Islet precursor cell (in vitro differentiated cells): Measurements from ENCODE around the gene ALKBH1.
"Not testable (repeated sequence)": the region's sequence is repeated elsewhere in the genome, so short reads cannot be mapped to it uniquely, and the experiment has no call there.

Experiments
- DNase-seq: peaks from one replicate; pipeline ENCODE4 v3.0.0-alpha.2; 2018

Gene ALKBH1

GRCh38 chr14:77707724-77708408 is at the start of gene ALKBH1, which contains the start of gene SLIRP:
ALKBH1 (minus strand) TSS chr14:77708023; CDS start chr14:77708004, 19 bp downstream.
SLIRP (plus strand) TSS chr14:77708103; CDS start chr14:77708112, 9 bp downstream.
- DNase-seq = peak; percentile 92

- DNase-seq = no peak
Observed at GRCh38 chr14:77752799-77753516, 45.1 kb upstream of the ALKBH1 start.

GRCh38 chr14:77752266-77752665 is 44.4 kb upstream of the ALKBH1 start:
- no peak for DNase-seq

- not testable (repeated sequence) for DNase-seq
Observed at GRCh38 chr14:77747425-77747824, 39.6 kb upstream of the ALKBH1 start.

GRCh38 chr14:77746064-77746702 is 38.4 kb upstream of the ALKBH1 start:
- DNase-seq = no peak

- no peak for DNase-seq
Observed at GRCh38 chr14:77741438-77741837, 33.6 kb upstream of the ALKBH1 start.

GRCh38 chr14:77738559-77739250 is 30.9 kb upstream of the ALKBH1 start:
- no peak for DNase-seq

- no peak for DNase-seq
Observed at GRCh38 chr14:77730976-77731497, 23.2 kb upstream of the ALKBH1 start.

- no peak for DNase-seq
Observed at GRCh38 chr14:77722301-77722700, 14.5 kb upstream of the ALKBH1 start.

GRCh38 chr14:77721437-77721836 is 13.6 kb upstream of the ALKBH1 start:
- no peak for DNase-seq

GRCh38 chr14:77717608-77718305 is 9.9 kb upstream of the ALKBH1 start:
- no peak for DNase-seq

GRCh38 chr14:77714926-77715325 is 7.1 kb upstream of the ALKBH1 start:
- no peak for DNase-seq

- DNase-seq = no peak
Observed at GRCh38 chr14:77710364-77710763, 2.5 kb upstream of the ALKBH1 start.

GRCh38 chr14:77709412-77709811 is 1.6 kb upstream of the ALKBH1 start:
- no peak for DNase-seq

GRCh38 chr14:77708749-77709148 is 926 bp upstream of the ALKBH1 start:
- DNase-seq = no peak

- DNase-seq = no peak
Observed at GRCh38 chr14:77707355-77707723, 484 bp downstream of the ALKBH1 start.

GRCh38 chr14:77691259-77691658 is 16.6 kb downstream of the ALKBH1 start:
- no peak for DNase-seq

GRCh38 chr14:77682158-77682553 is 25.7 kb downstream of the ALKBH1 start:
- no peak for DNase-seq

- no peak for DNase-seq
Observed at GRCh38 chr14:77681196-77682157, 26.3 kb downstream of the ALKBH1 start.

GRCh38 chr14:77674931-77675330 is 32.9 kb downstream of the ALKBH1 start:
- no peak for DNase-seq

GRCh38 chr14:77673193-77673592 is 34.6 kb downstream of the ALKBH1 start:
- DNase-seq = no peak
